NOMO-1 treated with dmso at 0.1 percent for 144 hours (cell line): Measurements from ENCODE around the gene MECP2.
A peak's percentile ranks its signal among the peaks of the same experiment; 100 is the strongest.

Experiments used
- DNase-seq: peaks from one replicate; lab custom pipeline; 2025; ENCODE audit not compliant: unreplicated experiment; lab: John Stamatoyannopoulos, UW

The MECP2 gene

DNA sequence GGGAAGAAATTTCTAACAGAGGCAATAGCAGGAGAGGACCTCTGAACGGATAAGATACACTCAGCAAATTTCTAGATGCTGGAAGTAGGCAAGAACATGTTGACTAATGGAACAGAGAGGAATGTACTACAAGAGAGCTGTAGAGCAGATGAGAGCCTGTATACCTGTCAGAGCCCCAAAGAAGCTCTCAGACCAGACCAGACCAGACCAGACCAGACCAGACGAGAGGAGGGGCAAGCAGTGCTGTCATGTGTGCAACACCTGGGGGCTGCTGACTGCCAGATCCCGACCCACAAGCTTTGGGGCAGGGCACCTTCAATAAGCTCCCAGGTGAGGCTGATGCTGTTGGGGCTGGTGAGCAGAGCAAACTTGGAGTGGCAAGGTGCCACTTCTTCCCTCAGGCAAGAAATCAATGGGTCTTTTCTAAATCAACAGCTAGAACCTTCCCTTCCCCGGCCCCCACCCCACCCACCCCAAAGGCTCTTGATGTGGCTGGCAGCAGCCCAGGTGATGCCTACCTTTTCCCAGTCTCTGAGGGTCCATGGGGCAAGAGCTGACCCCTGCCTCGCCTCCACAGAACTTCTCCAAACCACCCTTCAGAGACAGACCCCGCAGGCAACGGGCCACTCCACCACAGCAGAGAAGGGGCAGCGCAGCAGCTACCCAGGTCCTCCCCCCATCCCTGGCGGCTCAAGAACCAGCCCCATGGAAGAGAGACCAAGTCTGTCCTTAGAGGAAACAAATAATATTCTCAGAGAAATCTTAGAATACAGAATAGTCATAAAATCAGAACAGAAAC is 32.7 kb downstream of the MECP2 start:
- DNase-seq = no peak

DNA sequence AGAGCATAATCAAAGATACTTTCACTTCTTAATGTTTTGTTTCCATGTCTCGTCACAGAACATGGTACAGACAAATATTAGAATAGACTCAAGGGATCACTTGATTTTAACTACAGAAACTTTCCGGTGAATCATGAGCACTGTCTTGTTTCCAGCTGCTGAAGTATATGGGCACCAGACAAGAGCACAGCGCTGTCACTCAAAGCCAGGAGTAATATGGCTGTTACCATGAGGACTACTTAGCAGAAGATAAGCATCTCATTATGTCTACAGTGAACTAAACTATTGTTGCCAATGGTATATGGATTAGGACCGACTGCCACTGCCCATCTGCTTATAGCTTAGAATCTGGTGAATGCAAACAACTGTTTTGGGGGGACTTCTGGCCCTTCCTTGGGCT is 34.3 kb downstream of the MECP2 start:
- no peak for DNase-seq

DNA sequence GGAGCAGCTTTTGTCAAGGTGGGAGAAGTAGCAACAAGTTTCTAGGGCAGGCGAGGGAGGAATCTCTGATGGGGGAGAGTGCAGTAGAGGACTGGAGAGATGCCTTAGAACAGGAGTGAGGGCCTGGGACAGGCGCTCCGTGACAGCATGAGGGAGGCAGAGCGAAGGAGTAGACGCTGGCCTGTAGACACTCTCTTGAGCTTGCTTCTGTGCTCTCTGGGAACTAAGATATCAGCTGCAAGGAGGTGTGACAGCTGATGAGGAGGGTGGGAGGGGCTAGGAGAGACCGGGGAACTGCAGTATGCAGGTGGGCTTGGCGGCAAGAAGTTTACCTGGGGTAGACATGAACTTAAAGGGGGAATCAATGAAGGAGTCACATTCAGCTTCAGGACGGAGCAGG is 35.7 kb downstream of the MECP2 start:
- DNase-seq = no peak

DNA sequence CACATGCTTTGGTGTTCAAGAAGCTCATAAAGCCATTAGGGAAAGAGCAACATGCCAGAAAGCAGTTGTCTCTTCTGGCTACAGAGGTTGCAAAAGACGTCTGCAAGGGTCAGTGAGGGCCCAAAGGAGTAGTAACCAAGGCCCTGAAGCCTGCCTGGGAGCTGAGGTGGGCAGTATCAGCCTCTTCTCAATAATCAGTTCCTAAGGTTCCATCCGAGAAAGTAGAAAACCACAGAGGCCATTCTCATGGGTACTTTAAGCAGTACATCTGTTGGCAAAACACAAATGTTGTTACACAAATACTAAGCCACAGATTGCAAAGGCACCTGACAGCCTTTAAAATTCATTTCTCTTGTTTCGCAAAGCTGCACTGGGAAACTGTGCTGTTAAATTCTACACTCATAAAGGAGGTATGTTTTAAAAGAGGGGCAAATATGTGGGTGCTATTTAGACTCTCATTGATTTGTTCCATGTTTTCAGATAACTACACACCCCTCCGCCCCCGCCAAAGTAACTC is 37.7 kb downstream of the MECP2 start:
- no peak for DNase-seq

DNA sequence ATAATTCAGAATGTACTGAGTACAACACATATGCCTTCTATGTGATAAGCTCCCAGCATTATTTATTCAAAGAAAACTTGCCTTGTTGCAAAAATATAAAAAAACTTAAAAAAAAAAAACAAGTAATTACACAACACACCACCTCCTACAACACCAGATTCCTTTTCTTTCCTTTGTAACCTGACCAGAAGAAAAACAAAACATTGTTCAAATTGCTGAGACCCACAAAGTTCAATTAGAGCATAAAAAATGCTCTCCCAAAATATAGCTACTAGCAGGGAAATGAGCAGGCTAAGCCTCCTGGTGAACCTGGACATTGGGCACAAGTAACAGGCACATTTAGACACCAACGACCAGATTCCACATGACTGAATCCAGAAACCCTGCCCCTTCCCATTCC is 38.3 kb downstream of the MECP2 start:
- DNase-seq = no peak

DNA sequence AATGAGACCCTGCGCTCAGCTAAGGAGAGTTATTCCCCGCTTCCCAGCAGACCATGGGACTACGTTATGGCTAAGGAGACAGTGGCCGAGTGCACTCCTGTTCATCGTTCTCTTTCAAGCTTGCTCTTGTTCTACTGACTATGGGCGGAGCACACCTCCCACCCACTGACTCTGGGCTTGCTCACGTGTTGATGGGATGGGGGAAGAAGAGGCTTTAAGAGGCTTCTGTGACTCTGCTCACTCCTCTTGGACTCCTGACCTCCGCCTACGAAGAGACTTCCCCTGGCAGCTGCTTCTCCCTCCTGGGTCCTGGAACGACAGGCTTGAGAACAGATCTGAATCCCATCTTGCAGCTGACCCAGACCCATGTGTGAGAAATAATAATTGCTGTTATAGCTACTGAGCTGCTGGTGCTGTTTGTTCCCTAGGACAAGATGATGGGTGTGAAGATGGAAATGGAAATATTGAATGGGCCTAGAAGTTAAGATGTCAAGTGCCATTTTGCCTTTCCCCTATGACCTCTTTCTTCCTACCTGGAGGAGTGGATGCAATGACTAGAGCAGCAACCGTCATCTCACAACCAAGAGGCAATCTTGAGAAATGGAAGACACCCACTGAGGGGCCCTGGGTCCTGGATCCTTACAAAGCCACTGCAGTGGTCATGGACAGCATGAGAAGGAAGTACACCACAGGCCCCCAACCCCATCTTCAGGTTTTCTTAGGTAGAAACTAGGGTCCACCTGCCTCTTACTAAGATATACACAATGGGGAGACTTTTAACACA is 39.1 kb downstream of the MECP2 start:
- DNase-seq = no peak

DNA sequence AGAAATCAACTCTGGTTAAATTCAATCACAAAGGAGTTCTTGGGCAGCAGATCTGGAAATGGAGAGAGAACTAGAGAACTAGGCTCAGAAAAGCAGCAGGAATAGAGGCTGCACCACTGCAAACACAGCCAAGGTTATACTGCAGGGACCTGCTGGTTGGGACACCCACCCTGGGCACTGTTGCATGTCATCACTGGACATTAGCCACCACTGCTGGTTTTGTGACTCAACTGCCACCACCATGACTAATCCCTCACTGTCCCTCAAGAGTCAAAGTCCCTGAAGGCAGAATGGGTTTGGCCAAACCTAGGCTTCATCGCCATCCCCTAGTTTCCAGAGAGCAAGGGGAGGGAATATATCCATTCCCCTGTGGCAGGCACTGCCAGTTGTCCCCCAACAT is 39.7 kb downstream of the MECP2 start:
- no peak for DNase-seq

DNA sequence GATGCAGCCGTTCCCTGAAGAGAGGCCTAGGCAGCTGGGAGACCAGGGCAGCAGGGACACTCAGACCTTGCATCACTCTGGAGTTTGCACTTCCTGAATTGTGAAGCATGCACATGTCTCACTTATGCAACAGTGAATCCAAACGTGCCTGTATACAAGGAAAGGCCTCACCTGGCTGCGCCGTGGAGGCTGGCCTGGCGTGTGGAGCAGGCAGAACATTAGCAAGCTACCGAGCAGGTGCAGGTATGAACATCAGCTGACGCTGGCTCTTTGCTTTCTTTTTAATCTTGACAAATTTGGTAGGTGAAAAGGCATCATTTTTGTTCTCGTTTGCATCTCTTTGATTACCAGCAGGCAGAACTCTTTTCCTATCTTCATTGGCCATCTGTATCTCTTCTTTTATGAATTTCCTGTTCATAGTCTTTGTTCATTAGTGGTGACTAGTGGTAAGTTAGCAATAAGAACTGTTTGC is 40.7 kb downstream of the MECP2 start:
- no peak for DNase-seq

DNA sequence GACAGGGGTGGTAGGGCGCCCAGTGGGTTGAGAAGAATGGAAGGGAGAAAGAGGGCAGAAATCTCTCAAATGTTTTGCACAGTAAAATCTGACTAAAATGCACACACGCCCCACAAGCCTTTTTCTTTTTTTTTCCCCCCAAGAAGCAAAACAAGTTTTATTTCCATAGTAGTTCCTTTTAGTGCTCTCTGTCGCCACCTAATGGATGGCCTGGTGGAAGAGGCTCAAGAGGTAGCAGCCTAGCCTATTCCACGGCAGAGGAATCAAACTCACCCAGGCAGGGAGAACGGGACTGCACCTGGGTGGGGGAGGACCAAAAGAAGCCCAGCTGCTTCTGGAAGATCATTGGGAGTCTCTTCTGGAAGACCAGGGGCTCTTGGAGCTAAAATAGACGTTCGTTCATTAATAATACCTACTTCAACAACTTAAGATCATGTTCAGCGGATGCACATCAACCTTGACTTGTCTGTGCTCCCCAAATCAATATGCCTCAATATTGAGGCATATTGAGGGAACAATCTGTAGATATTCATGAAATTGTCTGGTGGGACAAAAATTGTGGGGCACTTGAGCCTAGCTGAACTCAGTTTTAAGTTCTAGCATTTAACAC is 46.2 kb downstream of the MECP2 start:
- DNase-seq = no peak

DNA sequence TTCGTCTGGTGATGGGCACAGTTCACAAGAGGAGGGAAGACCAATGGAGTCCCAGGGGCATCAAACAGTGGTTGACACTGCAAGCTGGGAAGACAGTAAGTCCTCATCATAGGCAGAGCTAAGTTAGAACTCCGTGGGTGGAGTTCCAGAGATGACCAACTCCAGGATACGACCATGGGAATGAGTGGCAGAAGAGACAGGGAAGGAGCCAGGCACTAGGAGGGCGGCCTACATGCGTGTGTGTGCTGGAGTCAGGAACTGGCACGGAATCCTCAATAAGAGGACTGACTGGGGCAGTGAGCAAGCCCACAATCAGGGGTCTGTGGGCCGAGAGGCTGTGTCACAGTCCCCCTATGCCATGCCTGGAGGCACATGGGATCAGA is 47.4 kb downstream of the MECP2 start:
- no peak for DNase-seq

DNA sequence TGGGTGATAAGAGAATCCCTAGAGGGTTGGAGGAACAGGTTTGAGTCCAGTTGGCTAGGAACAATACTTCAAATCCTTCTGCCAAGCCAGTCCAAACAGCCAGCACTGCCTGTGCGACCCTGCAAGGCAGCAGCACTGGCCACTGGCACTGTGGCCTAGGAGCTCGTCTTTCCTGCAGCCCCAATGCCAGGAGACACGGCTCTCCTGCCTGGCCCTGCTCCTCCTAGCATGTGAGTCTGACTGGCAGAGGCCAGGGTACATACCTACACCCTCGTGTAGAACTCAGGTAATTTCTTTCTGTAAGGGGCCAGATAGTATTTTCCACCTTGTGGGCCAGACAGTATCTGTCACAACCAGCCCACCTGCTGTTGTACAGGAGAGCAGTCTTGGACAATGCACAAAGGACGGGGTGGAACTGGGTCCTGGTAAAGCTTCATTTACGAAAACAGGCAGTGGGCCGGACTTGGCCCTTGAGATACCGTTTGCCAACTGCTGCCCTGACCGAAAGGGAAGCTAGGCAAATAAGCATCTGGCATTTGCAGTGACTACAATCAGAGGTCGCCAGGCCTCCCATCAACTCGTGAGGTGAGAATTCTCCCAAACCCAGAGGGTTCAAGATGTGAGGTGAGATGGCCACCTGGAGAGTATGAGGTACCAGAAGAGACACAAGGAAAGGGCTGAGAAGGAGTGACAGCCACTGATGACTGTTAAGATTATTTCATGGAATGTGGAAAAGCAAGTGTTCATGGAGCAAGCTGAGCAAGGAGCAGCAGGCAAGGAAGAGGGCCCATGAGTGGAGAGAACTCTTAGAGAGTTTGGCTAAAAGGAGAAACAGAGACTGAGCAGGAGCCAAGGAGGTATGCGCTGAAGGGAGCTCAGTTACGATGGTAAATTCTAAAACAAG is 48.1 kb downstream of the MECP2 start:
- DNase-seq = no peak

DNA sequence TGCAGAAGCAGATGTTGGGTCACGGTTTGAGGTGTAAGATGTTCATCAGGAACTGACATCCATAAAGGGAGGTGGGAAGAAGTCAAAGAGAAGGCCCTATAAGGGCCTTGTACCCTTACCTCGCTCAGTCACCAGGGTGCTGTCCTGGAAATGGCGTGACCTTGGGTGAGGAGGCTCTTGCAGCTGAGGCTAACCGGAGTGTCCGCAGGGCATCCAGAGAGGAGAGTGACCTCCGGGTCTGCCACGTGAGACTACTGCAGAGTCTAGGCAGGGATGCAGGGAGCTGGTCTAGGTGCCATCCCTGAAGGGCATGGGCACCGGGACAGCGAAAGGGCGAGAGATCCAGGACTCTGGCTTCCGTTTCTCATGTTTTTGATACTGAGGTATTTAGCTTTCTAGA is 49.1 kb downstream of the MECP2 start:
- no peak for DNase-seq

DNA sequence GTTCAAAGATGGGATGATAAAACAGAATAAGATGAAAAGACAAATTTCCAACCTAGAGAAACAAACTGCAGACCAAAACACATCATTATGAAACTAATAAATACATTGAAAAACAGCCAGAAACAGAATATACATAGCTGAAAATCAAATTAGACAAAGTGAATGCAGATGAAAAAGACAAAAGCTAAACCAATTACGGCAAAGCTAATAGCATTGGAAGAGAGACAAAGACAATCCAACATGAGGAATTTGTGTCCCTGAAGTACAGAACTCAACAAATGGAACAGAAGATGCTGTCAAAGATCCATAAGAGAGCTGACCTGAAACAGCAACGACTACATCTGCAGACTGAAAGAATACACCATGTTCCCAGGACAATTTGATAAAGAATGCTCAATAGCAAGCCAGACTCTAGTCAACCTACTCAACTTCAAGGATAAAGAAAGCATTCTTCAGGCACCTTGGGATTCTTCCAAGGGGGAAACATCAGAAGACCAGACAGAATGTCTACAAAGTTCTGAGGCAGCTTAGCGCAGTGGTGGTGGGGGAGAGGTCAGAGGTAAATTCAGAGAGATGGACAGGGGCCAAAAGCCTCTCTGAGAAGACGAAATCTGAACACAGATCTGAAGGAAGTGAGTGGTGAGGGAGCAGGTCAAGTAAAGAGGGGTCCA is 50.4 kb downstream of the MECP2 start:
- DNase-seq = no peak

DNA sequence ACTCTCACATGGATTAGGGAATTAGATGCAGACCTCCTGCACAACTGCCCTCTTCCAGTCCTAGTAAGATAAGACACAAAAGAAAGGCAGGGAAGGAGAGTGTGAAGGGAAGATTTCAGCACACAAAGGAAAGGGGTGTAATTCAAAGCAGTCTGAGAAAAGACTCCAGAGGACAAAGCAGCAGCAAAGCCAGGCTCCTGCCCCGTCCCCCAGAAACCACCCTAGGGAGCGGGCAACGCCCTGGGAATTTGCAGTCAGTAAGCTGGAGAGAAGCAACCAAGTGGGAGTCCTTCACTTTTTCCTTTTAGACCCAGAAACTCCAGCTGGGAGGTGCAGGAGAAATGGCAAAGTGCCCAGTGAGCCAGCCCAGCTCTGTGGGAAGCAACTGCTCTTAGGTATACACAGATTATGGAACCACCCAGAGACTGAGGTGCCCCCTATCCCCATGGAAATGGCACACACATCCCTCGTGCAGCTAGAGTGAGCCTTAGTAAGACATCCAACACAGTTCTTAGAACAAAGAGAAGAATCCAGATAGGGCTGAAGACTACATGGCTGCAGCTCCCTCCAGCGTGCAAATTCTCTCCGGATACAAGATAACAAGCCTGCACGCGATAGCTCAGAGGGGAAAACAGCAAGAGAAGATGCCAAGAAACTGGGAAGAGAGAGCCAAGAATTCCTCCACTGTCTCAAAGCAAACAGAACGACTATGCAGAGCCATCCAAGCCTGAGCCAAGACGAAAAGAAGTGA is 51.3 kb downstream of the MECP2 start:
- DNase-seq = no peak

DNA sequence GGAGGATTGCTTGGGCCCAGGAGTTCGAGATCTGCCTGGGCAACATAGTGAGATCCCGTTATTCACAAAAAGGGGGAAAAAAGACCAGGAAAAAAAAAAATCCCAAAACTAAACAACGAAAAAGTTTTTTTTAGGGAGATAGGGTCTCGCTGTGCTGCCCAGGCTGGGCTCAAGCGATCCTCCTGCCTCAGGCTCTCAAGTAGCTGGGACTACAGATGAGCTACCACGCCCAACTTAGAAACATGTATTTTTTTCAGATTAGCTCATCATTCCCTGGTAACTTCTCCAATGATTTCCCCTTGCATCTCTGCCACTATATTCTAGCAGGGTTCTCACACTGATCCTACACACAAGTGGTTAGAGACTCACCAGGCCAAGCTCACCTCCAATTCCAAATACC is 53.4 kb downstream of the MECP2 start:
- DNase-seq = no peak

DNA sequence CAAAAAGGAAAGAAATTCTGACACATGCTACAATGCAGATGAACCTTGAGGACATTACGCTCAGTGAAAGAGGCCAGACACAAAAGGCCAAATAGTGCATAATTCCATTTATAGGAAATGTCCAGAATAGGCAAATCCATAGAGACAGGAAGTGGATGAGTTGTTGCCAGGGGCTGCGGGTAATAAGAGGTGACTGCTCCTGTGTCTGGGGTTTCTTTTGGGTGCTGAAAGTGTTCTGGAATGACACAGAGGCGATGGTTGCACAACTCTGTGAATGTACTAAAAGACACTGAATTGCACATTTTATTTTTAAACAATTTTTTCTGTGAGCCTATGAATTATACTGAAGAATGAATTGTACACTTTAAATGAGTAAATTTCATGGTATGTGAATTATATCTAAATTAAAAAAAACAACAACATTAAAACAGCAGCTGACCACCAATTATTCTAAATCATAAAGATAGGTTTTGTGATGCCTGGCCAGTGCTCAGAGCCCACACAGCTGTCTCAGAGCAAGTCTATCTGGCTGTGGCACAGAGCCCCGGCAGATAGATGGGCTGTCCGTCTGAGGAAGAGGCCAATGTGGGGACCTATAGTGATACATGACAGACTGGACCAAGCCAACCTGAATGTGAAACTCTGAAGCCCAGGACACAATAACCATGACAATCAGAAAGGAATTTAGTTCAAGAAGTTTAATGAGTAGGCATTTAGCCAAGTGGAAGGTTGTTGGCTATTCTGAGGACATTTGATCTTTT is 54.3 kb downstream of the MECP2 start:
- no peak for DNase-seq

DNA sequence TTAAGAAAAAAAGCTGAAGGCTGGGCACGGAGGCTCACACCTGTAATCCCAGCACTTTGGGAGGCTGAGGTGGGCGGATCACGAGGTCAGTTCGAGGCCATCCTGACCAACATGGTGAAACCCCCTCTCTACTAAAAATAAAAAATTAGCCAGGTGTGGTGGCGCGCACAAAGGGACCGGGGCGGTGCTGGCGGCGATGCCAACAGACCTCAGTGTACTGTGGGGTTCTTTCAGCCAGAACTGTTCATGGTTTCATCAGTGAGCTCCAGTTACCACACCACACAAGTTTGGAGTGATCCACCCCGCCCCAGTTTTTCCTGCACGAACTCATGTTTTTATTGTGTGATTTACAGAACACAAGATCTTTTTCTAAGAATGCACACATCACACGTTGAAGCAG is 56.7 kb downstream of the MECP2 start:
- no peak for DNase-seq

DNA sequence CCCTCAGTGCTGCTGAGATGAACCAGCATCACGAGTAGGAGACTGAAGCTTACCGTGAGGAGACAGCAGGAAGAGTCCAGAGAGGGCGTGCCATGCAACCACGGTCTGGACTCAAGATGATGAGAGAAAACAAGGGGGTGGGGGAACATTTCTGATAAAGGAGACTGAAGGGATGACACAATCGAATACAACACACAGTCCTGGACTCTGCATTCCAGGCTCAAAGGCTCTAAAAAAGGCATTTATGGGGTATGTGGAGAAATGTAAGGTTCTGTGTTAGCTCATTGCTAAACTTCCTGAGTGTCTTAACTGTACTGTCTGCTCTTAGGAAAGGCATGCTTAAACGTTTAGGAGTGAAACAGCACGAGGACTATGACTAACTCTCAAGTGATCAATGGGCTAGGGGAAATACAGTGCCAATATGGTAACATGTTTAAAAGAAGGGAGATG is 57.2 kb downstream of the MECP2 start:
- peak; percentile 41 for DNase-seq

DNA sequence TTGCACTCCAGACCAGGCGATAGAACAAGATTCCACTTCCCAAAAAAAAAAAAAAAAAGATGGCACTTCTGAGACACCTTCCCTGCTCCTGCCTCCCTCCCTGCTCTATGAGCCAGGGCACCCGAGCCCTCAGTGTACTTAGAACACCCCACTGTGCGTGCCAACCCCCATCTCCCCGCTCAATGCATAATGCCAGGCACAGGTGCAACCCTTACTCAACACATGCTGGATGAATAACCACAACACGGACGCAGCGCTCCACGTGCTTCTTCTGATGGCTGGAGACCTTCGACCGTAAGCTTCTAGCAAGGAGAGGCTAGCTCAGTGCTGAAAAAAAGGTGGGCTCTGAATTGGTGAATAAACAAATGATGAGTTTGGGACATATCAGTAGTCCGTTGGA is 57.9 kb downstream of the MECP2 start:
- no peak for DNase-seq
